ENCODE data around the gene FANCG.

DNA sequence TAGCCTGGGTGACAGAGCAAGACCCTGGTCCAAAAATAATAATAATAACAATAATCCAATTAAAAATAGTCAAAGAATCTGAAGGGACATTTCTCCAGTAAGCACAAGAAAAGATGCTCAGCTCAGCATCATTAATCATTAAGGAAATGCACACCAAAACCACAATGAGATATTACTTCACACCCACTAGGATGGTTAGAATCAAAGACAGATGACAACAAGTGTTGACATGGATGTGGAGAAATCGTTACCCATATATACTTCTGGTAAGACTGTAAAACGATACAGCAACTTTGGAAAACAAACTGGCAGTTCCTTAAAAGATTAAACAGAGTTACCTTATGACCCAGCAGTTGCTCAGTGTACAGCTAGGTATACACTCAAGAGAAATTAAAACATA is 5.3 kb upstream of the FANCG start:
- TF ChIP-seq, protein P1, sequence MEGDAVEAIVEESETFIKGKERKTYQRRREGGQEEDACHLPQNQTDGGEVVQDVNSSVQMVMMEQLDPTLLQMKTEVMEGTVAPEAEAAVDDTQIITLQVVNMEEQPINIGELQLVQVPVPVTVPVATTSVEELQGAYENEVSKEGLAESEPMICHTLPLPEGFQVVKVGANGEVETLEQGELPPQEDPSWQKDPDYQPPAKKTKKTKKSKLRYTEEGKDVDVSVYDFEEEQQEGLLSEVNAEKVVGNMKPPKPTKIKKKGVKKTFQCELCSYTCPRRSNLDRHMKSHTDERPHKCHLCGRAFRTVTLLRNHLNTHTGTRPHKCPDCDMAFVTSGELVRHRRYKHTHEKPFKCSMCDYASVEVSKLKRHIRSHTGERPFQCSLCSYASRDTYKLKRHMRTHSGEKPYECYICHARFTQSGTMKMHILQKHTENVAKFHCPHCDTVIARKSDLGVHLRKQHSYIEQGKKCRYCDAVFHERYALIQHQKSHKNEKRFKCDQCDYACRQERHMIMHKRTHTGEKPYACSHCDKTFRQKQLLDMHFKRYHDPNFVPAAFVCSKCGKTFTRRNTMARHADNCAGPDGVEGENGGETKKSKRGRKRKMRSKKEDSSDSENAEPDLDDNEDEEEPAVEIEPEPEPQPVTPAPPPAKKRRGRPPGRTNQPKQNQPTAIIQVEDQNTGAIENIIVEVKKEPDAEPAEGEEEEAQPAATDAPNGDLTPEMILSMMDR (IDR thresholded peaks at IDR 0.05), result no peak
- no peak for TF ChIP-seq EP300 (IDR thresholded peaks at IDR 0.05)
- TF ChIP-seq POLR2A (IDR thresholded peaks at IDR 0.05; ENCODE audit: low read depth), result no peak
